ENCODE results near the gene KCNK5.

KCNK5 gene

GRCh38 chr6:39170389-39170788 lies 58.9 kb downstream of the KCNK5 start:
- no peak for DNase-seq

- DNase-seq = no peak
Measured at GRCh38 chr6:39169448-39170344, 59.6 kb downstream of the KCNK5 start.

- no peak for DNase-seq
Measured at GRCh38 chr6:39167866-39168625, 61.2 kb downstream of the KCNK5 start.

GRCh38 chr6:39167321-39167720 lies 62.0 kb downstream of the KCNK5 start:
- no peak for DNase-seq

GRCh38 chr6:39166912-39167290 lies 62.4 kb downstream of the KCNK5 start:
- no peak for DNase-seq

GRCh38 chr6:39166189-39166911 lies 62.9 kb downstream of the KCNK5 start:
- peak; percentile 74 for DNase-seq

- DNase-seq = no peak
Measured at GRCh38 chr6:39157511-39157910, 71.8 kb downstream of the KCNK5 start.

- no peak for DNase-seq
Measured at GRCh38 chr6:39156801-39157200, 72.5 kb downstream of the KCNK5 start.

GRCh38 chr6:39154705-39155104 lies 74.6 kb downstream of the KCNK5 start:
- no peak for DNase-seq

GRCh38 chr6:39153766-39154397 lies 75.4 kb downstream of the KCNK5 start:
- no peak for DNase-seq

- DNase-seq = no peak
Measured at GRCh38 chr6:39152262-39152661, 77.0 kb downstream of the KCNK5 start.

GRCh38 chr6:39151211-39151610 lies 78.1 kb downstream of the KCNK5 start:
- no peak for DNase-seq

- DNase-seq = no peak
Measured at GRCh38 chr6:39144481-39145173, 84.6 kb downstream of the KCNK5 start.

- no peak for DNase-seq
Measured at GRCh38 chr6:39143238-39143930, 85.9 kb downstream of the KCNK5 start.

- no peak for DNase-seq
Measured at GRCh38 chr6:39140556-39141167, 88.6 kb downstream of the KCNK5 start.

Data from CD4-positive, alpha-beta T cell treated with Interleukin-15 for 1 hour (primary cell).